Testis (tissue), 3 donors: ENCODE results near the gene ZXDC. TPM values are rescaled to one million over a fixed set of nuclear protein-coding genes. Genes with fewer than 3 reads are reported as not detected.

Experiments used
- DNase-seq: peaks from one replicate; pipeline ENCODE4 v3.0.0-alpha.2; 2019
- H3K27ac ChIP-seq, 2 donors: fragments of 200-600 bp; sonication (generic); one replicate each; pipeline ENCODE4 v1.5.1; 2019
- H3K27me3 ChIP-seq: fragments of 200-600 bp; sonication (generic); one replicate; pipeline ENCODE4 v1.5.1; 2019
- H3K36me3 ChIP-seq: fragments of 200-600 bp; sonication (generic); one replicate; pipeline ENCODE4 v1.5.1; 2017; ENCODE audit warnings: low read depth; ENCODE audit errors: missing control alignments
- H3K4me1 ChIP-seq: fragments of 200-600 bp; sonication (generic); one replicate; pipeline ENCODE4 v1.5.1; 2019
- H3K4me3 ChIP-seq, 2 donors: fragments of 200-600 bp; sonication (generic); one replicate each; pipeline ENCODE4 v1.5.1; 2017 to 2019
- H3K9me3 ChIP-seq: fragments of 200-600 bp; sonication (generic); one replicate; pipeline ENCODE4 v1.5.1; 2017
- CTCF ChIP-seq, 3 experiments: fragments of 450-650 bp in 2 of 3; fragments of 200-600 bp in 1 of 3; sonication (generic) in 1 of 3; IDR thresholded peaks; one replicate each; pipeline ENCODE4 v1.5.1; 2016 to 2019; ENCODE audit warnings: antibody characterized with exemption in 3 of 3, mild to moderate bottlenecking in 2 of 3, moderate library complexity in 1 of 3
- POLR2A ChIP-seq: fragments of 450-650 bp; IDR thresholded peaks from one replicate; pipeline ENCODE4 v1.6.1; 2017; ENCODE audit warnings: antibody characterized with exemption, mild to moderate bottlenecking, moderate library complexity
- WGBS, 2 donors: methylation state at CpG; one replicate each; pipeline ENCODE4 v1.1.5; 2018; 5-methylcytosine and 5-hydroxymethylcytosine counted together
- intact Hi-C: fragments of 100-400 bp; cut with DNase I; formaldehyde crosslinking; loops from one replicate; pipeline ENCODE4 v1.15.1; 2023; ENCODE audit warnings: low total_unique reads
- polyA plus RNA-seq: library from polyadenylated mRNA; stranded (reverse); fragments of 350-450 nt; fragmentation: Illumina TruSeq; extraction: RNeasy Lipid Tissue Mini Kit (QIAGEN cat#74804); gene quantifications from one replicate; pipeline ENCODE4 v1.2.3, GENCODE V29; 2014; ENCODE audit warnings: low read depth, low replicate concordance; ENCODE audit not compliant: insufficient read depth
- total RNA-seq, 2 donors: library from RNA; depleted of rRNA; stranded (reverse); fragments of >200 nt; gene quantifications; one replicate each; pipeline ENCODE4 v1.2.3, GENCODE V29; 2016

Gene ZXDC
- total and polyA plus RNA-seq, 3 donors from 2014 or later, result 25.6 to 80.3 (median 78.9) TPM

GRCh38 chr3:126468028-126468891 is 7.4 kb downstream of the ZXDC start:
- no peaks in the 10 kb centered on the region for H3K27me3 ChIP-seq
- WGBS, 2 donors, result 79 to 87% methylated on average over 12 to 13 of the region's 13 CpGs
- H3K27ac ChIP-seq, result no peak overlapping the region
- no peaks in the 10 kb centered on the region for H3K36me3 ChIP-seq
- intact Hi-C loops, result no loop called here
- H3K4me3 ChIP-seq, result no peak overlapping the region
- H3K9me3 ChIP-seq, result no peaks in the 10 kb centered on the region
- TF ChIP-seq POLR2A (no peak), CTCF (IDR thresholded peaks at IDR 0.05) (no peak)
- H3K4me1 ChIP-seq, result peaks cover 15% of the 10 kb centered on the region
- DNase-seq, result no peak

- peaks cover 10% of the 10 kb centered on the region for H3K4me1 ChIP-seq
- 77% methylated on average over 6 to 8 of the region's 8 CpGs for WGBS, 2 donors
These were observed 8.1 kb downstream of the ZXDC start for GRCh38 chr3:126467611-126467955.

GRCh38 chr3:126466886-126467610 is 8.6 kb downstream of the ZXDC start:
- intact Hi-C loops, result no loop called here
- Histone ChIP-seq H3K4me3 (no peak overlapping the region), H3K27ac (no peak overlapping the region), H3K27me3 (no peaks in the 10 kb centered on the region), H3K9me3 (no peaks in the 10 kb centered on the region), H3K36me3 (no peaks in the 10 kb centered on the region), H3K4me1 (peaks cover 10% of the 10 kb centered on the region)
- 82 to 84% methylated on average over 19 of the region's 19 CpGs for WGBS, 2 donors
- TF ChIP-seq CTCF (IDR thresholded peaks at IDR 0.05) (no peak), POLR2A (no peak)
- no peak for DNase-seq

More at GRCh38 chr3:126467611-126467955, 8.1 kb downstream of the ZXDC start:
- Histone ChIP-seq H3K27ac (no peak overlapping the region), H3K27me3 (no peaks in the 10 kb centered on the region), H3K9me3 (no peaks in the 10 kb centered on the region), H3K4me3 (no peak overlapping the region), H3K36me3 (no peaks in the 10 kb centered on the region)
- intact Hi-C loops, result no loop called here
- DNase-seq, result no peak
- TF ChIP-seq CTCF (IDR thresholded peaks at IDR 0.05) (no peak), POLR2A (no peak)

- H3K4me1 ChIP-seq, result peaks cover 6% of the 10 kb centered on the region
- no peaks in the 10 kb centered on the region for H3K27me3 ChIP-seq
- H3K27ac ChIP-seq, result no peak overlapping the region
- no peak for DNase-seq
- H3K4me3 ChIP-seq, result no peak overlapping the region
- 65 to 75% methylated on average over 16 of the region's 16 CpGs for WGBS, 2 donors
- intact Hi-C loops, result no loop called here
- H3K36me3 ChIP-seq, result no peaks in the 10 kb centered on the region
- no peaks in the 10 kb centered on the region for H3K9me3 ChIP-seq
- TF ChIP-seq POLR2A (no peak), CTCF (IDR thresholded peaks at IDR 0.05) (no peak)
These were observed 9.7 kb downstream of the ZXDC start for GRCh38 chr3:126465928-126466544.
